Ishikawa (cell line): Measurements from ENCODE around the gene TRIM15.

Experiments
- CREB1 ChIP-seq: IDR thresholded peaks from 2 replicates; pipeline ENCODE4 v1.6.1; 2012; ENCODE audit warnings: low read depth
- NFIC ChIP-seq: IDR thresholded peaks from 2 replicates; pipeline ENCODE4 v1.6.1; 2012
- RAD21 ChIP-seq: IDR thresholded peaks from 2 replicates; pipeline ENCODE4 v1.6.1; 2012; ENCODE audit warnings: low read depth
- TAF1 ChIP-seq: IDR thresholded peaks from 2 replicates; pipeline ENCODE4 v1.6.1; 2012; ENCODE audit warnings: low read depth, mild to moderate bottlenecking
- TCF12 ChIP-seq: IDR thresholded peaks from 2 replicates; pipeline ENCODE4 v1.6.1; 2012; ENCODE audit warnings: low read depth
- TEAD4 ChIP-seq: IDR thresholded peaks from 2 replicates; pipeline ENCODE4 v1.6.1; 2012
- ZBTB7A ChIP-seq: IDR thresholded peaks from 2 replicates; pipeline ENCODE4 v1.6.1; 2012; ENCODE audit warnings: low read depth
- TF ChIP-seq, protein P1 (sequence below): IDR thresholded peaks from 2 replicates; pipeline ENCODE4 v1.6.1; 2012; ENCODE audit warnings: low read depth, mild to moderate bottlenecking
- TF ChIP-seq, protein P2 (sequence below): IDR thresholded peaks from 2 replicates; pipeline ENCODE4 v1.6.1; 2012

GRCh38 chr6:30167101-30167500 lies 3.8 kb downstream of the TRIM15 start:
- TF ChIP-seq RAD21 (no peak), TAF1 (no peak), TEAD4 (no peak), NFIC (no peak), CREB1 (no peak), TCF12 (no peak), ZBTB7A (no peak)
- TF ChIP-seq, protein P1, sequence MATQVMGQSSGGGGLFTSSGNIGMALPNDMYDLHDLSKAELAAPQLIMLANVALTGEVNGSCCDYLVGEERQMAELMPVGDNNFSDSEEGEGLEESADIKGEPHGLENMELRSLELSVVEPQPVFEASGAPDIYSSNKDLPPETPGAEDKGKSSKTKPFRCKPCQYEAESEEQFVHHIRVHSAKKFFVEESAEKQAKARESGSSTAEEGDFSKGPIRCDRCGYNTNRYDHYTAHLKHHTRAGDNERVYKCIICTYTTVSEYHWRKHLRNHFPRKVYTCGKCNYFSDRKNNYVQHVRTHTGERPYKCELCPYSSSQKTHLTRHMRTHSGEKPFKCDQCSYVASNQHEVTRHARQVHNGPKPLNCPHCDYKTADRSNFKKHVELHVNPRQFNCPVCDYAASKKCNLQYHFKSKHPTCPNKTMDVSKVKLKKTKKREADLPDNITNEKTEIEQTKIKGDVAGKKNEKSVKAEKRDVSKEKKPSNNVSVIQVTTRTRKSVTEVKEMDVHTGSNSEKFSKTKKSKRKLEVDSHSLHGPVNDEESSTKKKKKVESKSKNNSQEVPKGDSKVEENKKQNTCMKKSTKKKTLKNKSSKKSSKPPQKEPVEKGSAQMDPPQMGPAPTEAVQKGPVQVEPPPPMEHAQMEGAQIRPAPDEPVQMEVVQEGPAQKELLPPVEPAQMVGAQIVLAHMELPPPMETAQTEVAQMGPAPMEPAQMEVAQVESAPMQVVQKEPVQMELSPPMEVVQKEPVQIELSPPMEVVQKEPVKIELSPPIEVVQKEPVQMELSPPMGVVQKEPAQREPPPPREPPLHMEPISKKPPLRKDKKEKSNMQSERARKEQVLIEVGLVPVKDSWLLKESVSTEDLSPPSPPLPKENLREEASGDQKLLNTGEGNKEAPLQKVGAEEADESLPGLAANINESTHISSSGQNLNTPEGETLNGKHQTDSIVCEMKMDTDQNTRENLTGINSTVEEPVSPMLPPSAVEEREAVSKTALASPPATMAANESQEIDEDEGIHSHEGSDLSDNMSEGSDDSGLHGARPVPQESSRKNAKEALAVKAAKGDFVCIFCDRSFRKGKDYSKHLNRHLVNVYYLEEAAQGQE: no peak
- TF ChIP-seq, protein P2, sequence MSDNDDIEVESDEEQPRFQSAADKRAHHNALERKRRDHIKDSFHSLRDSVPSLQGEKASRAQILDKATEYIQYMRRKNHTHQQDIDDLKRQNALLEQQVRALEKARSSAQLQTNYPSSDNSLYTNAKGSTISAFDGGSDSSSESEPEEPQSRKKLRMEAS: no peak
